Spleen (tissue), 7 donors: ENCODE measurements around the gene ERVFRD-1.

ENCODE experiments used
- CTCF ChIP-seq, 11 experiments: fragments of 200-600 bp in 7 of 11; fragments of 450-650 bp in 4 of 11; sonication (generic) in 4 of 11; IDR thresholded peaks in 8 of 11; conservative IDR thresholded peaks in 3 of 11; 1 replicate in 7 of 11; 2 replicates in 4 of 11; pipeline versions ENCODE4 v1.4.0 to v1.8.0; 2016 to 2021; ENCODE audit warnings: antibody characterized with exemption in 11 of 11, inconsistent platforms in 4 of 11, mild to moderate bottlenecking in 1 of 11
- POLR2AphosphoS5 ChIP-seq, 3 donors: sonication (generic); formaldehyde crosslinking; IDR thresholded peaks; one replicate each; pipeline ENCODE4 v1.5.1; 2017; ENCODE audit warnings: antibody characterized with exemption in 3 of 3
- donor health status: DM: no; HTN: no; CAD: no; lungs with moderate emphysema.
- donor health status: DM: no; HTN: no; CAD: no.
- donor health status: DM: no; HTN: no; CAD: no.

DNA sequence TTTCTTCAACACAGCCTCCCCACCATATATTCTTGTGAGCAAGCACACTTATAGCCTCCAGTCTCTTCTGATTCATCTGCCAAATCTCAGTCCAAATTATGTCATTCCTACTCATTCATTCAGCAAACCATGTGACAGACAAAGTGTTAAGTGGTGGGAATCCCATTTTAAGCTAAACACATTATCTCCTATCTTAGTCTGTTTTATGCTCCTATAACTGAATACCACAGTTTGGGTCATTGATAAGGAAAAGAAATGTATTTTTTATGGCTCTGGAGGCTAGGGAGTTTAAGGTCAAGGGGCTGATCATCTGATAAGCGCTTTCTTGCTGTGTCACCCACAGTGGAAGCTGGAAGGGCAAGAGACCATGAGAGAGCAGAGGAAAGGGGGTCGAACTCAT, 41.8 kb downstream of the ERVFRD-1 start:
- TF ChIP-seq CTCF (IDR thresholded peaks at IDR 0.05 in 8 of 11, conservative IDR thresholded peaks at IDR 0.05 in 3 of 11): no peak
- TF ChIP-seq POLR2AphosphoS5 (IDR thresholded peaks at IDR 0.05): no peak
